Activated T-helper 17 cell treated with anti-CD3 and anti-CD28 coated beads, Interleukin-2, amount 50 U/mL, for 72 hours (primary cell): ENCODE data around the gene CHST15. TPM values are rescaled to one million over a fixed set of nuclear protein-coding genes. Genes with fewer than 3 reads are reported as not detected.

Experiments
- ATAC-seq: fragments of 150-1000 bp; cut with Tn5 transposase; replicated peaks from 2 replicates; pipeline ENCODE4 v1.10.0; 2021; ENCODE audit warnings: mild to moderate bottlenecking, moderate library complexity
- H3K27ac Mint-ChIP-seq: one replicate; pipeline ENCODE4 v1.8.0; 2022; ENCODE audit warnings: mixed read lengths
- H3K27me3 Mint-ChIP-seq: one replicate; pipeline ENCODE4 v1.8.0; 2022; ENCODE audit warnings: mixed read lengths
- H3K36me3 Mint-ChIP-seq: one replicate; pipeline ENCODE4 v1.8.0; 2022; ENCODE audit warnings: low read depth, mild to moderate bottlenecking, mixed read lengths
- H3K4me1 Mint-ChIP-seq: one replicate; pipeline ENCODE4 v1.8.0; 2022; ENCODE audit warnings: mixed read lengths
- H3K4me3 Mint-ChIP-seq: one replicate; pipeline ENCODE4 v1.8.0; 2022; ENCODE audit warnings: mild to moderate bottlenecking, mixed read lengths
- H3K9me3 Mint-ChIP-seq: one replicate; pipeline ENCODE4 v1.8.0; 2022; ENCODE audit warnings: mixed read lengths
- total RNA-seq, 2 donors: library from RNA; stranded (reverse); gene quantifications; one replicate each; pipeline ENCODE4 v1.2.3, GENCODE V29; 2022

Gene CHST15
- total RNA-seq, 2 donors from 2014 or later, result 0.56 to 10.9 TPM

- Mint-ChIP-seq H3K27ac (no peak overlapping the region), H3K4me3 (no peak overlapping the region), H3K4me1 (no peaks in the 10 kb centered on the region), H3K36me3 (no peaks in the 10 kb centered on the region), H3K27me3 (peaks cover 6% of the 10 kb centered on the region), H3K9me3 (no peaks in the 10 kb centered on the region)
- ATAC-seq, result no peak
These were observed 67.5 kb downstream of the CHST15 start for GRCh38 chr10:124025660-124026588.

- no peaks in the 10 kb centered on the region for H3K4me1 Mint-ChIP-seq
- no peak overlapping the region for H3K4me3 Mint-ChIP-seq
- peaks cover 6% of the 10 kb centered on the region for H3K27me3 Mint-ChIP-seq
These were observed 68.2 kb downstream of the CHST15 start for GRCh38 chr10:124025152-124025551.

GRCh38 chr10:124022066-124022465 is 71.3 kb downstream of the CHST15 start:
- Mint-ChIP-seq H3K27ac (no peak overlapping the region), H3K36me3 (no peaks in the 10 kb centered on the region), H3K27me3 (peaks cover 3% of the 10 kb centered on the region), H3K4me3 (no peak overlapping the region), H3K9me3 (no peaks in the 10 kb centered on the region), H3K4me1 (no peaks in the 10 kb centered on the region)
- ATAC-seq, result no peak

More at GRCh38 chr10:124025152-124025551, 68.2 kb downstream of the CHST15 start:
- peak; percentile 52 for ATAC-seq
- Mint-ChIP-seq H3K36me3 (no peaks in the 10 kb centered on the region), H3K9me3 (no peaks in the 10 kb centered on the region), H3K27ac (no peak overlapping the region)

- Mint-ChIP-seq H3K36me3 (no peaks in the 10 kb centered on the region), H3K9me3 (no peaks in the 10 kb centered on the region), H3K4me1 (no peaks in the 10 kb centered on the region), H3K4me3 (no peak overlapping the region), H3K27ac (no peak overlapping the region), H3K27me3 (no peaks in the 10 kb centered on the region)
- ATAC-seq, result no peak
These were observed 72.2 kb downstream of the CHST15 start for GRCh38 chr10:124020981-124021815.

- Mint-ChIP-seq H3K36me3 (no peaks in the 10 kb centered on the region), H3K27ac (no peak overlapping the region), H3K9me3 (no peaks in the 10 kb centered on the region), H3K27me3 (no peaks in the 10 kb centered on the region), H3K4me1 (no peaks in the 10 kb centered on the region), H3K4me3 (no peak overlapping the region)
- no peak for ATAC-seq
These were observed 73.3 kb downstream of the CHST15 start for GRCh38 chr10:124019886-124020797.

GRCh38 chr10:124018886-124019525 is 74.4 kb downstream of the CHST15 start:
- H3K4me1 Mint-ChIP-seq, result no peaks in the 10 kb centered on the region
- no peak overlapping the region for H3K27ac Mint-ChIP-seq
- H3K36me3 Mint-ChIP-seq, result no peaks in the 10 kb centered on the region
- no peaks in the 10 kb centered on the region for H3K27me3 Mint-ChIP-seq
- H3K4me3 Mint-ChIP-seq, result no peak overlapping the region
- no peak for ATAC-seq
- peaks cover 2% of the 10 kb centered on the region for H3K9me3 Mint-ChIP-seq

GRCh38 chr10:124017729-124018128 is 75.7 kb downstream of the CHST15 start:
- peaks cover 10% of the 10 kb centered on the region for H3K9me3 Mint-ChIP-seq

GRCh38 chr10:124016804-124017375 is 76.5 kb downstream of the CHST15 start:
- H3K27me3 Mint-ChIP-seq, result no peaks in the 10 kb centered on the region
- no peak overlapping the region for H3K4me3 Mint-ChIP-seq
- ATAC-seq, result no peak
- no peak overlapping the region for H3K27ac Mint-ChIP-seq
- H3K9me3 Mint-ChIP-seq, result peaks cover 10% of the 10 kb centered on the region
- no peaks in the 10 kb centered on the region for H3K4me1 Mint-ChIP-seq
- no peaks in the 10 kb centered on the region for H3K36me3 Mint-ChIP-seq

More at GRCh38 chr10:124017729-124018128, 75.7 kb downstream of the CHST15 start:
- no peaks in the 10 kb centered on the region for H3K4me1 Mint-ChIP-seq
- no peaks in the 10 kb centered on the region for H3K36me3 Mint-ChIP-seq
- ATAC-seq, result no peak
- no peak overlapping the region for H3K27ac Mint-ChIP-seq
- H3K27me3 Mint-ChIP-seq, result no peaks in the 10 kb centered on the region
- H3K4me3 Mint-ChIP-seq, result no peak overlapping the region

- no peak for ATAC-seq
- no peak overlapping the region for H3K4me3 Mint-ChIP-seq
- H3K4me1 Mint-ChIP-seq, result no peaks in the 10 kb centered on the region
- peaks cover 10% of the 10 kb centered on the region for H3K9me3 Mint-ChIP-seq
- no peak overlapping the region for H3K27ac Mint-ChIP-seq
- no peaks in the 10 kb centered on the region for H3K27me3 Mint-ChIP-seq
- H3K36me3 Mint-ChIP-seq, result no peaks in the 10 kb centered on the region
These were observed 77.4 kb downstream of the CHST15 start for GRCh38 chr10:124015991-124016390.

GRCh38 chr10:124014416-124015154 is 78.8 kb downstream of the CHST15 start:
- Mint-ChIP-seq H3K4me1 (no peaks in the 10 kb centered on the region), H3K36me3 (no peaks in the 10 kb centered on the region), H3K27ac (no peak overlapping the region), H3K4me3 (no peak overlapping the region), H3K9me3 (peaks cover 10% of the 10 kb centered on the region), H3K27me3 (no peaks in the 10 kb centered on the region)
- no peak for ATAC-seq

GRCh38 chr10:124013916-124014315 is 79.5 kb downstream of the CHST15 start:
- no peaks in the 10 kb centered on the region for H3K36me3 Mint-ChIP-seq
- ATAC-seq, result no peak
- no peak overlapping the region for H3K4me3 Mint-ChIP-seq
- H3K4me1 Mint-ChIP-seq, result no peaks in the 10 kb centered on the region
- peaks cover 10% of the 10 kb centered on the region for H3K9me3 Mint-ChIP-seq
- no peaks in the 10 kb centered on the region for H3K27me3 Mint-ChIP-seq
- H3K27ac Mint-ChIP-seq, result no peak overlapping the region

- Mint-ChIP-seq H3K4me1 (no peaks in the 10 kb centered on the region), H3K36me3 (no peaks in the 10 kb centered on the region), H3K9me3 (peaks cover 10% of the 10 kb centered on the region), H3K4me3 (no peak overlapping the region), H3K27ac (no peak overlapping the region), H3K27me3 (no peaks in the 10 kb centered on the region)
- ATAC-seq, result no peak
These were observed 80.4 kb downstream of the CHST15 start for GRCh38 chr10:124012991-124013390.

- Mint-ChIP-seq H3K9me3 (peaks cover 10% of the 10 kb centered on the region), H3K36me3 (no peaks in the 10 kb centered on the region), H3K27ac (no peak overlapping the region), H3K4me3 (no peak overlapping the region), H3K27me3 (no peaks in the 10 kb centered on the region), H3K4me1 (no peaks in the 10 kb centered on the region)
- ATAC-seq, result no peak
These were observed 80.8 kb downstream of the CHST15 start for GRCh38 chr10:124012583-124012982.
